ENCODE results near the gene DCAF6. TPM values are rescaled to one million over a fixed set of nuclear protein-coding genes. Genes with fewer than 3 reads are reported as not detected.

DCAF6 gene
- total RNA-seq, 3 donors from 2014 or later (not counting 1 experiment from before 2014, with no cell fraction given) = 21.8 to 31.8 (median 27.8) TPM

GRCh38 chr1:168088511-168089325 lies 152.2 kb downstream of the DCAF6 start:
- H3K9me3 Mint-ChIP-seq = no peaks in the 10 kb centered on the region
- WGBS (ENCODE audit: insufficient coverage) = 90% methylated on average over 14 of the region's 14 CpGs
- H3K9me3 ChIP-seq (ENCODE audit: control insufficient read depth, insufficient read depth, low read length) = no peaks in the 10 kb centered on the region
- no peak overlapping the region for H3K27ac ChIP-seq (ENCODE audit: low read length)
- intact Hi-C loops (cut with micrococcal nuclease) = no loop called here
- H3K36me3 ChIP-seq (ENCODE audit: control insufficient read depth, insufficient read depth, low read length) = no peaks in the 10 kb centered on the region
- H3K4me1 Mint-ChIP-seq = no peaks in the 10 kb centered on the region
- no peak for TF ChIP-seq CTCF (IDR thresholded peaks at IDR 0.05)
- H3K27me3 Mint-ChIP-seq (ENCODE audit: low read depth in 2 of 2) = no peaks in the 10 kb centered on the region
- ATAC-seq (no peak), DNase-seq (no peak)
- no peaks in the 10 kb centered on the region for H3K36me3 Mint-ChIP-seq
- peaks cover 5% of the 10 kb centered on the region for H3K4me1 ChIP-seq (ENCODE audit: control insufficient read depth, insufficient read depth, low read length)
- no peak overlapping the region for H3K4me3 ChIP-seq (ENCODE audit: low read length)
- H3K4me3 Mint-ChIP-seq = no peak overlapping the region
- H3K27ac Mint-ChIP-seq = no peak overlapping the region
- no peaks in the 10 kb centered on the region for H3K27me3 ChIP-seq (ENCODE audit: control insufficient read depth, insufficient read depth, low read length)

GRCh38 chr1:168089326-168089978 lies 153.0 kb downstream of the DCAF6 start:
- Histone ChIP-seq H3K36me3 (ENCODE audit: control insufficient read depth, insufficient read depth, low read length) (no peaks in the 10 kb centered on the region), H3K9me3 (ENCODE audit: control insufficient read depth, insufficient read depth, low read length) (no peaks in the 10 kb centered on the region), H3K27ac (ENCODE audit: low read length) (no peak overlapping the region), H3K4me3 (ENCODE audit: low read length) (no peak overlapping the region), H3K27me3 (ENCODE audit: control insufficient read depth, insufficient read depth, low read length) (no peaks in the 10 kb centered on the region), H3K4me1 (ENCODE audit: control insufficient read depth, insufficient read depth, low read length) (peaks cover 5% of the 10 kb centered on the region)
- Mint-ChIP-seq H3K36me3 (no peaks in the 10 kb centered on the region), H3K4me1 (no peaks in the 10 kb centered on the region), H3K9me3 (no peaks in the 10 kb centered on the region), H3K27ac (no peak overlapping the region), H3K4me3 (no peak overlapping the region), H3K27me3 (ENCODE audit: low read depth in 2 of 2) (no peaks in the 10 kb centered on the region)
- DNase-seq (no peak), ATAC-seq (no peak)
- WGBS (ENCODE audit: insufficient coverage) = 90% methylated on average over 13 of the region's 13 CpGs
- TF ChIP-seq CTCF (IDR thresholded peaks at IDR 0.05) = no peak
- intact Hi-C loops (cut with micrococcal nuclease) = no loop called here

GRCh38 chr1:168089979-168090337 lies 153.5 kb downstream of the DCAF6 start:
- Mint-ChIP-seq H3K27me3 (ENCODE audit: low read depth in 2 of 2) (no peaks in the 10 kb centered on the region), H3K4me3 (no peak overlapping the region), H3K9me3 (no peaks in the 10 kb centered on the region), H3K27ac (no peak overlapping the region), H3K36me3 (no peaks in the 10 kb centered on the region), H3K4me1 (no peaks in the 10 kb centered on the region)
- H3K4me3 ChIP-seq (ENCODE audit: low read length) = no peak overlapping the region
- intact Hi-C loops (cut with micrococcal nuclease) = no loop called here
- DNase-seq (no peak), ATAC-seq (no peak)
- H3K27me3 ChIP-seq (ENCODE audit: control insufficient read depth, insufficient read depth, low read length) = no peaks in the 10 kb centered on the region
- H3K27ac ChIP-seq (ENCODE audit: low read length) = no peak overlapping the region
- H3K9me3 ChIP-seq (ENCODE audit: control insufficient read depth, insufficient read depth, low read length) = no peaks in the 10 kb centered on the region
- 83% methylated on average over 2 of the region's 2 CpGs for WGBS (ENCODE audit: insufficient coverage)
- peaks cover 2% of the 10 kb centered on the region for H3K4me1 ChIP-seq (ENCODE audit: control insufficient read depth, insufficient read depth, low read length)
- H3K36me3 ChIP-seq (ENCODE audit: control insufficient read depth, insufficient read depth, low read length) = no peaks in the 10 kb centered on the region
- no peak for TF ChIP-seq CTCF (IDR thresholded peaks at IDR 0.05)
